GM18508 (cell line): ENCODE results near the gene PRRC2A.
A peak's percentile ranks its signal among the peaks of the same experiment; 100 is the strongest.

Experiments
- ATAC-seq: cut with Tn5 transposase; IDR thresholded peaks from one replicate; pipeline ENCODE4 v1.9.1; 2021; ENCODE audit warnings: moderate number of reproducible peaks; ENCODE audit not compliant: insufficient read depth, unreplicated experiment

Gene PRRC2A

DNA sequence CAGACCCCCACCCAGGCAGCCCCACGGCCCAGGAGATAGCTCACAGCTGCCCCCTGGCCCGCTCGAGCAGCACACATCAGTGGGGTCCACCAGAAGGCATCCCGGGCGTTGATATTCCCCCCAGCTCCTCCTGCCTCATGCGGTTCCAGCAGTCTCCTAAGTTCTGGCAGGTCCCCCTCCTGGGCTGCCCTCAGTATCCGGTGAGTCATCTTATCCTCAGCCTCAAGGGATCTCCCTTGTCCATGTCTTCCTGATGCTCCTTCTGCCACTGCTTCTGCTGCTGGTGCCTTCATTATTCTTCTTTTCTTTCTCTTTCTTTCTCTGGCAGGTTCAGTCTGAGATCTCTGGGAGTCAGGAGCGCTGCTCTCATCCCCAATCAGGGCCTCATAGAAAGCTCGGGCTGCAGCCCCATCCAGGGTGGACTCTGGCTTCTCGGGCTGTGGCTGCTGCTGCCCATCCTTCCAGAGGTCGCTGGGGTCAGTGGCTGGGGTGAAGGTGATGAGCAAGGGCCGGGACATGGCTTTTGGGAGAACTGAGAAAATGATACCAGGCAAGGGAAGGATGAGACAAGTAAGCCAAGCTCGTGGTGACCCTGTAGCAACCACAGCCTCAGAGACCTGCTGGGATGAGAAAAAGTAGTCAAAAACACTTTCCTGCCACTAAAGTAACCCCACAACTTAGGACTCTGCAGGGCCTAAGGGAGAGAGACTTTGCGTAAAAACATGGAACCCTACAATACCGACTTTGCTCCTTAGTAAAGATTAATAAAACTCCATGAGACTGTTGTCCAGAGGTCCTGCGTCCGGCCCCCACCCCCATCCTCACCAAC is 43.7 kb downstream of the PRRC2A start:
- no peak for ATAC-seq

GRCh38 chr6:31664790-31665500 is 44.4 kb downstream of the PRRC2A start, which contains the start of gene GPANK1:
Gene GPANK1, minus strand, starts transcription at chr6:31664997. Its CDS starts 519 bp downstream, at chr6:31664478.
- no peak for ATAC-seq

DNA sequence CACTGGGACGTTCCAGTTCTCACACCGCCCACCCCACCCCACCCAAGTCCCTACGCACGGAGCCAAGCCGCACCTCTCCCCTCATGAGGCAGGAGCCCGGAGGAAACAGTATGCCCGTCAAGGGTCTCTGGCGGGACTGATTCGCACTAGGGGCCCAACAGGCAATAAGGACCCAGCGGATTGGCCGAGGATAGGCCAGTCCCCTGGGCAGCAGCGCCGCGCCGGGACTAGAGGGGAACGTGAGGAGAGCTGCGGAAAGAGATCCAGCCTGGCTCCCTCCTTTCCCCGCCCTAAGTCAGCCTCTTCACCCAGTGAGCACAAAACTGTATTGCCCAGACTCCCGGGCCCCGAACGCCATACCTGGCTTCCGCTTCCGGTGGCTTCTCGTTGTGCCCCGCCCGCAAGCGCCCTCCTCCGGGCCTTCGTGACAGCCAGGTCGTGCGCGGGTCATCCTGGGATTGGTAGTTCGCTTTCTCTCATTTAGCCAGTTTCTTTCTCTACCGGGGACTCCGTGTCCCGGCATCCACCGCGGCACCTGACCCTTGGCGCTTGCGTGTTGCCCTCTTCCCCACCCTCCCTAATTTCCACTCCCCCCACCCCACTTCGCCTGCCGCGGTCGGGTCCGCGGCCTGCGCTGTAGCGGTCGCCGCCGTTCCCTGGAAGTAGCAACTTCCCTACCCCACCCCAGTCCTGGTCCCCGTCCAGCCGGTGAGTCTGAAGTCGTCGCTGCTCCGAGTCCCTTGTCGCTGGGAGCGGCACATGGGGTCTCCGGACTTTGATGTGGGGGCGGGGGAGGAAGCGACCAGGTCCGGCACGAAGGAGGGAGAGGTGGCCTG is 45.2 kb downstream of the PRRC2A start, which contains the start of gene CSNK2B:
Gene CSNK2B (plus strand): TSS at position 580 of the 836 bp plus-strand sequence. CDS start 752 bp downstream, outside the sequence.
- ATAC-seq = peak; percentile 55

DNA sequence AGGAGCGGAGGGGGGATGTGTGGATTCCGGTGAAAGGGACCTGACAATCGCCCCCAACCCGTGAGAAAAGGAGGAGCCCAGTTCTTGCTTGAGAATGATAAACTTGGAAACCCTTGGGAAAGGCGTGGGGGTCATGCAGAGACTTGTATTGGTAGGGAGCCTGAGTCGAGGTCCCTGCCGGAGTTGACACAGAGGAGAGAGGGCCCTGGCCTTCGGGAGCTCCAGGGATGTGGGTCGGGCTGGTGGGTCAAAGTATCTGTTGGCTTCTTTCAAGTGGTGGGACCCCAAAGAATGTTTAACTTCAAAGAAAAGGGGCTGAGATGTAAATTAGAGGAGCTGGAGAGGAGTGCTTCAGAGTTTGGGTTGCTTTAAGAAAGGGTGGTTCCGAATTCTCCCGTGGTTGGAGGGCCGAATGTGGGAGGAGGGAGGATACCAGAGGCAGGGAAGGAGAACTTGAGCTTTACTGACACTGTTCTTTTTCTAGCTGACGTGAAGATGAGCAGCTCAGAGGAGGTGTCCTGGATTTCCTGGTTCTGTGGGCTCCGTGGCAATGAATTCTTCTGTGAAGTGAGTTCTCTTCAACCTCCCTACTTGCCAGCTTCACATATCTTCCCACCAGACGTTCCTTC is 45.9 kb downstream of the PRRC2A start:
- ATAC-seq = no peak

DNA sequence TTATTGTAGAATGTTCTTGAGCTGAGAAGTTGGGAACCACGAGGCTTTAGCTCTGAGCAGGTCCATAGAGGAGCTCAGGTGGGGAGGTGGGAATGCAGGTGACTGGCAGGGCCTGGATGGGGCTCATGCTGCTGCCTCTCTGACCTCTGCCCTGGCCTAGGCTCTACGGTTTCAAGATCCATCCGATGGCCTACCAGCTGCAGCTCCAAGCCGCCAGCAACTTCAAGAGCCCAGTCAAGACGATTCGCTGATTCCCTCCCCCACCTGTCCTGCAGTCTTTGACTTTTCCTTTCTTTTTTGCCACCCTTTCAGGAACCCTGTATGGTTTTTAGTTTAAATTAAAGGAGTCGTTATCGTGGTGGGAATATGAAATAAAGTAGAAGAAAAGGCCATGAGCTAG is 49.2 kb downstream of the PRRC2A start, which contains the start of gene LY6G5B:
Gene LY6G5B (plus strand): TSS at position 301 of the 400 bp plus-strand sequence. CDS start 975 bp downstream, outside the sequence.
- no peak for ATAC-seq

DNA sequence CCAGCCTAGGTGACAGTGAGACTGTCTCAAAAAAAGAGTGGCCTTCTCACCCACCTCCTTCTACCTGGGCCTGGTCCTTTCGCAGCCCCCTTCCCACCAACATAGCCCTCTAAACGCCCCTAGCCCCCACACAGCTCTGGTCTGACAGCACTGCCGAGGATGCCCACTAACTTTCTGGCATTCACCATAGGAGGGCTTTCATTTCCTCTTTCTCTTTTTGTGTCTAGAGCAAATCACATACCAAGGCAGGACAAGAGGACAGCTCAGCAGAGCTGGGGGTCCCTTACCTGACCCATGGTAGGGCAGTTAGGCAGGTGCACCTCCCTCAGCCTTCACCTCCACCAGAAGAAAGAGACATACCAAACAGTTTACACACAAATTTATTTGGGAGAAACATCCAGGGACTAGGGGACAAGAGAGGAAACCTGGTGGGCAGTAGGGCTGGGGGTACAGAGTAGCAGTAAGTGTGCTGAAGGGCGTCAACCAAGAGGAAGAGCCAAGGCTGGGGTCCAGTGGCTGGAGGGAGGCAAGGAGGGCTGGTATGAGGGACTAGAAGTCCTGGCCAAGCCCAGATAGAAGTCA is 55.9 kb downstream of the PRRC2A start:
- ATAC-seq = no peak

- ATAC-seq = no peak
These were observed 56.4 kb downstream of the PRRC2A start for GRCh38 chr6:31676904-31677303.

GRCh38 chr6:31677955-31678354 is 57.4 kb downstream of the PRRC2A start:
- ATAC-seq = no peak

DNA sequence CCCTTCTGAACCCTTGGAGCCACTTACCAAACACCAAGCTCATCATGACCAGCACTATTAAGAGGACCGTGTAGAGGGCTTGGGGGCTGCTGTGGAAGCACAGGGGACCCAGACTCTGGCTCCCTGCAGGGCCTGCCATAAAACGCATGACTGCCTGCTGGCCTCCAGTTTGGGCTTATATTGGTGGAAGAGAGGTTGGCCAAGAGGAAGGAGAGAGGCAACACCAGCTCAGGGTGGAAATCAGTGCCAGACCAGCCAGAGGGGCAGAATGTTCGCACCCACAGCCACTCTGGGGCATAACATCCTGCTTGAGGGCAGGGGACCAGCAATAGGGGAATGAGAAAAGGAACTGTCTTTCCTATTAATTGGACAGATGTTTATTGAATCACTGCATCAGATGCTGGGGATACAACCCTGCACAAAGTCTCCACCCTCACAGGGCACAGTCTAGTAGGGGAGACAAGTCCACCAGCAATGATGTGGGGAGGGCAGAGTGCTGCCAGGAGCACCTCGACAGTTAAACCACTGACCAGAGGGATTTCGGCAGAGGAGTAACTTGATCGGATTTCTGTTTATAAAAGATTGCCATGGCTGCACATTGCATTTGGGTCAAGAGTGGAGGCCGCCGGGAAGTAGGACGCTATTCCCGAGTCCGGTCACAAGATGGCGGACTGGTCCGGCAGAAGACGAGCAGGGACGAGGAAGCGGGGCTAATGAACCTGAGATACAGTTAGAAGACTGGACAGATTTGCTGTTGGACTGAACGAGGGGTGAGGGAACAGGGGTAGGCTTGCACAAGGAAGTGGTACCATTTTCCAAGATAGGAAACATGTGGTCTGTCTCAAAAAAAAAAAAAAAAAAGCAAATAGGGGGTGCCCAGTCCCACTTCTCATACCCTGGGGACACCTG is 60.0 kb downstream of the PRRC2A start, which contains the start of gene LY6G5C:
Gene LY6G5C (minus strand): TSS at position 842 of the 909 bp plus-strand sequence. CDS start 694 bp downstream, at position 148.
- no peak for ATAC-seq

DNA sequence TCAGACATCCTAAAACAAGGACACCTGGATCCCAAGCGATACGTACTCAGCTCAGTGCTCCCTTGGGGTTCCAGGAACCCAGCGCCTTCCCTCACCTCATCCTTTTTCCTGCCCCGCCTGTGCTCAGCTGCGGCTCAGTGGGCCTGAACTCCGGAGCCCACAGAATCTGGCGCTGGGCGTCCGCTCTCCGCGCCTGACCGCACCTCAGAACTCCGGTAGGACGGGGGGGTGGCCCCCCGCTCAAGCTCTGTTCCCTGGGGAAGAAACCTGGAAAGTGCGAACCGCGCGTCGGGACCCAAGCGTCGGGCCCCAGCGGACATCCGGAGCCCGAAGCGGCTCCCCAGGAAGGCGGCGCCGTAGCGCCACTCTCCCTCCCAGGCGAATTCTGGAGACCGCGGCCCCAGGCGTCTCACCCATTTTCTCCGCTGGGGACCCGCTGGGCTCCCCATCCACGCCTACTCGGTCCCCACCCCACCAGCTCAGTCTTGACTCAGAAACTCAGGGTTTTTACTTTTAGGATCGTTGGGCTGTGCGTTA is 60.7 kb downstream of the PRRC2A start:
- ATAC-seq = no peak

DNA sequence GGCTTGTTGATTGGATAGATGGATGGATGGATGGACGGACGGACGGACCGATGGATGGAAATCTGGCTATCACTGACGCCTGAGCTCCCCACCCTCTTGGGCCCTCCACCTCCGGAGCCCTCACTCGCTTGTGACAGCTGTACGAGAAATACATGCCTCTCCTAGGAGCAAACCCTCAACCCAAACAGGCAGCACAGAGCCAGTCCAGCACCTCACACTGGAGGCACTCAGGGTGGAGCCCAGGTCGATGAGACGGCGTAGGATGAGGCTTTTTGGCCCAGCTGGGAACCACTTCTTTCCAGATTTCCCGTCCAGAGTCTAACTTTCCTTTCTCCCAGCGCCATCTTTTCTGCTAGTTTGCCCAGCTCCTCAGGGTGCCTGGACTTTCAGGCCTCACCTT is 63.1 kb downstream of the PRRC2A start:
- no peak for ATAC-seq

- ATAC-seq = no peak
These were observed 66.0 kb downstream of the PRRC2A start for GRCh38 chr6:31686483-31686882.

- ATAC-seq = no peak
These were observed 66.8 kb downstream of the PRRC2A start for GRCh38 chr6:31687321-31687720.
